Measurements from ENCODE around the gene CXCL11. TPM values are rescaled to one million over a fixed set of nuclear protein-coding genes. Genes with fewer than 3 reads are reported as not detected.

Gene CXCL11
- total RNA-seq, 1 experiment from 2014 or later, result not detected

DNA sequence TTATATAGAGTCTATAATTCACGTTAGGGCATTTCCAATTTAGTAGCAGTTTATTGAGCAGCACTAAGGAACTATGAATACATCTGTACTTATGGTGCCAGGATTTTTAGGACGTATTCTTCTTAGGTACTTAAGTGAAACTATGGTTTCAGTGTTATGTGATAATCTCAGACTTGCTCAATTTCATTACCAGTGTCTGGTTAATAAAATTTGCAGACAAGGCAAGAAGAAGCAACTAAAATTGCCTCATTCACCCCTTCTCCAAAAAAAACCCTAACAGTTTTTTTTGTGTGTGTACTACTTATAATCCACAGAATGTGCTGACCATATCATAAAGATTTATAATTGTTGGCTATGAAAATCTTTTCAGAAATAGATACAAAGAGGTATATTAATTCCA, 6.6 kb downstream of the CXCL11 start:
- H3K4me1 Mint-ChIP-seq, result no peaks in the 10 kb centered on the region
- WGBS (ENCODE audit: extremely low coverage, insufficient read length, low lambda C conversion rate), result no CpG with 5 or more reads among the region's 2 CpGs
- H3K4me1 ChIP-seq (ENCODE audit: insufficient read depth, low read length), result no peaks in the 10 kb centered on the region
- H2BK20ac ChIP-seq (ENCODE audit: low read depth, low read length, poor library complexity, severe bottlenecking), result no peak overlapping the region
- H3K79me2 ChIP-seq (ENCODE audit: insufficient read depth, low read length), result no peaks in the 10 kb centered on the region
- H2BK120ac ChIP-seq (ENCODE audit: low read depth, low read length, poor library complexity, severe bottlenecking), result no peak overlapping the region
- H3K27ac ChIP-seq (ENCODE audit: insufficient read length, low read depth, low read length), result no peak overlapping the region
- H3K4ac ChIP-seq (ENCODE audit: low read depth, low read length), result no peak overlapping the region
- no peak overlapping the region for H2AK5ac ChIP-seq (ENCODE audit: insufficient read length, low read length)
- H3K4me2 ChIP-seq (ENCODE audit: insufficient read depth, insufficient read length, low read length), result no peak overlapping the region
- H3K18ac ChIP-seq (ENCODE audit: insufficient read length, low read depth, low read length), result no peak overlapping the region
- H2BK15ac ChIP-seq (ENCODE audit: low read depth, low read length), result no peak overlapping the region
- no peak overlapping the region for H2BK12ac ChIP-seq (ENCODE audit: insufficient read length, low read depth, low read length)
- H4K5ac ChIP-seq (ENCODE audit: insufficient read length, low read depth, low read length), result no peak overlapping the region
- H3K4me3 Mint-ChIP-seq, result no peak overlapping the region
- no peaks in the 10 kb centered on the region for H3K27me3 ChIP-seq (ENCODE audit: insufficient read depth, low read length)
- no peaks in the 10 kb centered on the region; a peak in 1 of 5 replicates for H3K9me3 Mint-ChIP-seq
- H4K8ac ChIP-seq (replicated peaks; ENCODE audit: insufficient read length, low read depth, low read length), result no peak overlapping the region
- H3K36me3 Mint-ChIP-seq (ENCODE audit: insufficient read depth in 1 of 3, low read depth in 3 of 3), result no peaks in the 10 kb centered on the region
- no peak overlapping the region for H2BK5ac ChIP-seq (ENCODE audit: insufficient read length, low read length)
- TF ChIP-seq, protein P1, sequence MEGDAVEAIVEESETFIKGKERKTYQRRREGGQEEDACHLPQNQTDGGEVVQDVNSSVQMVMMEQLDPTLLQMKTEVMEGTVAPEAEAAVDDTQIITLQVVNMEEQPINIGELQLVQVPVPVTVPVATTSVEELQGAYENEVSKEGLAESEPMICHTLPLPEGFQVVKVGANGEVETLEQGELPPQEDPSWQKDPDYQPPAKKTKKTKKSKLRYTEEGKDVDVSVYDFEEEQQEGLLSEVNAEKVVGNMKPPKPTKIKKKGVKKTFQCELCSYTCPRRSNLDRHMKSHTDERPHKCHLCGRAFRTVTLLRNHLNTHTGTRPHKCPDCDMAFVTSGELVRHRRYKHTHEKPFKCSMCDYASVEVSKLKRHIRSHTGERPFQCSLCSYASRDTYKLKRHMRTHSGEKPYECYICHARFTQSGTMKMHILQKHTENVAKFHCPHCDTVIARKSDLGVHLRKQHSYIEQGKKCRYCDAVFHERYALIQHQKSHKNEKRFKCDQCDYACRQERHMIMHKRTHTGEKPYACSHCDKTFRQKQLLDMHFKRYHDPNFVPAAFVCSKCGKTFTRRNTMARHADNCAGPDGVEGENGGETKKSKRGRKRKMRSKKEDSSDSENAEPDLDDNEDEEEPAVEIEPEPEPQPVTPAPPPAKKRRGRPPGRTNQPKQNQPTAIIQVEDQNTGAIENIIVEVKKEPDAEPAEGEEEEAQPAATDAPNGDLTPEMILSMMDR (conservative IDR thresholded peaks at IDR 0.05), result no peak
- no peak overlapping the region for H3K27ac Mint-ChIP-seq
- no peak overlapping the region for H3T11ph ChIP-seq (ENCODE audit: low read length)
- H3K27me3 Mint-ChIP-seq (ENCODE audit: low read depth), result peaks cover 4% of the 10 kb centered on the region; the same call in 1 of the 2 replicates
- H3K9me3 ChIP-seq (ENCODE audit: control insufficient read depth, low read depth, low read length), result no peaks in the 10 kb centered on the region
- no peaks in the 10 kb centered on the region for H4K20me1 ChIP-seq (ENCODE audit: control insufficient read depth, insufficient read depth, insufficient read length)
- no peak for DNase-seq
- H3K23ac ChIP-seq (ENCODE audit: insufficient read length, low read depth, low read length), result no peak overlapping the region
- no peak overlapping the region for H3K9ac ChIP-seq (ENCODE audit: extremely low read depth, insufficient read length, low read length)
- no peak overlapping the region for H3K56ac ChIP-seq (ENCODE audit: insufficient read length, low read depth, low read length)
- H3K79me1 ChIP-seq (ENCODE audit: insufficient read depth, low read depth, low read length, poor library complexity, severe bottlenecking), result no peaks in the 10 kb centered on the region
- no peak overlapping the region for H3K14ac ChIP-seq (ENCODE audit: insufficient read depth, low read length)
- H2AFZ ChIP-seq (ENCODE audit: low read length), result no peak overlapping the region
- no peak overlapping the region for H4K91ac ChIP-seq (ENCODE audit: insufficient read length, low read depth, low read length)
- no peaks in the 10 kb centered on the region for H3K23me2 ChIP-seq (ENCODE audit: insufficient read length, low read depth, low read length, poor library complexity, severe bottlenecking)
